Bronchial epithelial cell (primary cell): ENCODE measurements around the gene C19orf33. TPM values are rescaled to one million over a fixed set of nuclear protein-coding genes. Genes with fewer than 3 reads are reported as not detected.

ENCODE experiments used
- DNase-seq: peaks from one replicate; pipeline ENCODE4 v3.0.0-alpha.2; 2010; ENCODE audit warnings: low read depth
- FAIRE-seq: peaks from 2 replicates; lab custom pipeline; 2011; peaks lifted over from hg19 to GRCh38; lab: Jason Lieb, UNC
- H3K27me3 ChIP-seq: 2 replicates; pipeline ENCODE4 v1.5.1; 2011; ENCODE audit warnings: low read length; ENCODE audit not compliant: control insufficient read depth, insufficient read depth
- H3K36me3 ChIP-seq: 2 replicates; pipeline ENCODE4 v1.5.1; 2011; ENCODE audit warnings: low read length; ENCODE audit not compliant: control insufficient read depth, insufficient read depth
- H3K4me3 ChIP-seq: 2 replicates; pipeline ENCODE4 v1.5.1; 2011; ENCODE audit warnings: mild to moderate bottlenecking, low read depth, low read length, control low read depth
- CTCF ChIP-seq: IDR thresholded peaks from 2 replicates; pipeline ENCODE4 v1.5.1; 2011; ENCODE audit warnings: mild to moderate bottlenecking, moderate library complexity, low read length, control low read depth, inconsistent platforms; ENCODE audit not compliant: insufficient read depth, severe bottlenecking
- total RNA-seq: library from RNA; depleted of rRNA; stranded (reverse); fragments of >200 nt; gene quantifications from 2 replicates; pipeline ENCODE4 v1.2.1, GENCODE V29; 2014

C19orf33 gene
- total RNA-seq, 1 donor from 2014 or later: 266 TPM

- H3K4me3 ChIP-seq: no peak overlapping the region
- FAIRE-seq: no peak
- H3K36me3 ChIP-seq: peaks cover 13% of the 10 kb centered on the region
- peak; percentile 90 for DNase-seq
- no peaks in the 10 kb centered on the region for H3K27me3 ChIP-seq
- TF ChIP-seq CTCF: no peak
Measured at GRCh38 chr19:38277549-38277948, 26.5 kb upstream of the C19orf33 start.

- no peak for FAIRE-seq
- no peak overlapping the region for H3K4me3 ChIP-seq
- no peaks in the 10 kb centered on the region for H3K27me3 ChIP-seq
- DNase-seq: no peak
- H3K36me3 ChIP-seq: peaks cover 13% of the 10 kb centered on the region
- TF ChIP-seq CTCF: no peak
Measured at GRCh38 chr19:38277969-38278680, 25.9 kb upstream of the C19orf33 start.

- FAIRE-seq: no peak
- DNase-seq: no peak
- H3K4me3 ChIP-seq: no peak overlapping the region
- H3K27me3 ChIP-seq: no peaks in the 10 kb centered on the region
- TF ChIP-seq CTCF: no peak
- H3K36me3 ChIP-seq: peaks cover 13% of the 10 kb centered on the region
Measured at GRCh38 chr19:38278751-38279150, 25.3 kb upstream of the C19orf33 start.

GRCh38 chr19:38280030-38280921, 23.8 kb upstream of the C19orf33 start:
- DNase-seq (no peak), FAIRE-seq (no peak)
- Histone ChIP-seq H3K4me3 (no peak overlapping the region), H3K27me3 (no peaks in the 10 kb centered on the region), H3K36me3 (peaks cover 19% of the 10 kb centered on the region)
- no peak for TF ChIP-seq CTCF

- H3K27me3 ChIP-seq: no peaks in the 10 kb centered on the region
- DNase-seq (no peak), FAIRE-seq (no peak)
- H3K4me3 ChIP-seq: no peak overlapping the region
- peaks cover 27% of the 10 kb centered on the region for H3K36me3 ChIP-seq
- no peak for TF ChIP-seq CTCF
Measured at GRCh38 chr19:38281811-38282566, 22.1 kb upstream of the C19orf33 start.
